Stimulated activated CD8-positive, alpha-beta memory T cell treated with anti-CD3 and anti-CD28 coated beads, Interleukin-7, amount 100 ng/mL, for 1 hour (primary cell): ENCODE data around the gene GBX2.

Source experiments
- DNase-seq, 2 donors: peaks; one replicate each; pipeline ENCODE4 v3.0.0-alpha.2; 2020; ENCODE audit warnings: low read depth in 2 of 2

Gene GBX2

GRCh38 chr2:236167297-236168109 lies 683 bp downstream of the GBX2 start:
- DNase-seq: no peak

GRCh38 chr2:236166796-236167296 lies 1.3 kb downstream of the GBX2 start:
- DNase-seq: no peak

- no peak for DNase-seq
Measured at GRCh38 chr2:236165842-236166795, 2.1 kb downstream of the GBX2 start.

- DNase-seq: no peak
Measured at GRCh38 chr2:236164925-236165841, 3.0 kb downstream of the GBX2 start.

GRCh38 chr2:236164201-236164924 lies 3.8 kb downstream of the GBX2 start:
- DNase-seq: no peak

- no peak for DNase-seq
Measured at GRCh38 chr2:236163471-236164200, 4.5 kb downstream of the GBX2 start.

- DNase-seq: no peak
Measured at GRCh38 chr2:236162882-236163470, 5.2 kb downstream of the GBX2 start.

GRCh38 chr2:236162031-236162845 lies 5.9 kb downstream of the GBX2 start:
- no peak for DNase-seq

GRCh38 chr2:236161531-236161930 lies 6.7 kb downstream of the GBX2 start:
- no peak for DNase-seq

- DNase-seq: no peak
Measured at GRCh38 chr2:236161082-236161462, 7.1 kb downstream of the GBX2 start.

- no peak for DNase-seq
Measured at GRCh38 chr2:236160366-236161081, 7.7 kb downstream of the GBX2 start.

- no peak for DNase-seq
Measured at GRCh38 chr2:236159778-236160170, 8.4 kb downstream of the GBX2 start.

GRCh38 chr2:236158969-236159777 lies 9.0 kb downstream of the GBX2 start:
- no peak for DNase-seq

GRCh38 chr2:236157815-236158498 lies 10.2 kb downstream of the GBX2 start:
- DNase-seq: no peak

- DNase-seq: no peak
Measured at GRCh38 chr2:236157366-236157765, 10.8 kb downstream of the GBX2 start.

GRCh38 chr2:236156860-236157194 lies 11.4 kb downstream of the GBX2 start:
- no peak for DNase-seq
